Measurements from ENCODE around the gene PRPF19. TPM values are rescaled to one million over a fixed set of nuclear protein-coding genes. Genes with fewer than 3 reads are reported as not detected.

The PRPF19 gene
- total RNA-seq, 1 donor: 39.8 TPM

GRCh38 chr11:60928563-60929001, 22.2 kb upstream of the PRPF19 start:
- TF ChIP-seq, protein P1, sequence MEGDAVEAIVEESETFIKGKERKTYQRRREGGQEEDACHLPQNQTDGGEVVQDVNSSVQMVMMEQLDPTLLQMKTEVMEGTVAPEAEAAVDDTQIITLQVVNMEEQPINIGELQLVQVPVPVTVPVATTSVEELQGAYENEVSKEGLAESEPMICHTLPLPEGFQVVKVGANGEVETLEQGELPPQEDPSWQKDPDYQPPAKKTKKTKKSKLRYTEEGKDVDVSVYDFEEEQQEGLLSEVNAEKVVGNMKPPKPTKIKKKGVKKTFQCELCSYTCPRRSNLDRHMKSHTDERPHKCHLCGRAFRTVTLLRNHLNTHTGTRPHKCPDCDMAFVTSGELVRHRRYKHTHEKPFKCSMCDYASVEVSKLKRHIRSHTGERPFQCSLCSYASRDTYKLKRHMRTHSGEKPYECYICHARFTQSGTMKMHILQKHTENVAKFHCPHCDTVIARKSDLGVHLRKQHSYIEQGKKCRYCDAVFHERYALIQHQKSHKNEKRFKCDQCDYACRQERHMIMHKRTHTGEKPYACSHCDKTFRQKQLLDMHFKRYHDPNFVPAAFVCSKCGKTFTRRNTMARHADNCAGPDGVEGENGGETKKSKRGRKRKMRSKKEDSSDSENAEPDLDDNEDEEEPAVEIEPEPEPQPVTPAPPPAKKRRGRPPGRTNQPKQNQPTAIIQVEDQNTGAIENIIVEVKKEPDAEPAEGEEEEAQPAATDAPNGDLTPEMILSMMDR (IDR thresholded peaks at IDR 0.05; ENCODE audit: extremely low read depth, low read depth, low read length): no peak

DNA sequence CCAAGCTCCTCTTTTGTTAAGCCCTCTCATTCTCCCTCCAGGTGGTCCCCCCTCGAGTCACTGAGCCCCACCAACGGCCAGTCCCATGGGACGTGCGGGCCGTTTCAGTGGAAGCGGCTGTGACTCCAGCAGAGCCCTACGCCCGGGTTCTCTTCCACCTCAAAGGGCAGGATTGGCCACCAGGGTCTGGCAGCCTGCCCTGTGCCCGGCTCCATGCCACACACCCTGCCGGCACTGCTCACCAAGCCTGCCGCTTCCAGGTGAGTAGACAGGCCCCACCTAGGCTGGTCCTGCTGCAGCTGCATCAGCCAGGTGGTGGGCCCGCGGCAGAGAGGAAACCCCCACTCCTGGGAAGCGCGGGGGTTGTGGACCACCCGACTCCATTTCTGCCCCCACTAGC, 21.2 kb upstream of the PRPF19 start:
- H4K20me1 ChIP-seq (ENCODE audit: insufficient read depth, low read length): no peaks in the 10 kb centered on the region
- H3K36me3 ChIP-seq (ENCODE audit: insufficient read depth, low read length): peaks cover 5% of the 10 kb centered on the region
- TF ChIP-seq, protein P1 (IDR thresholded peaks at IDR 0.05; ENCODE audit: extremely low read depth, low read depth, low read length): no peak
- peaks cover 15% of the 10 kb centered on the region for H3K4me1 ChIP-seq (ENCODE audit: insufficient read depth, low read length)
- no peaks in the 10 kb centered on the region for H3K79me2 ChIP-seq (ENCODE audit: insufficient read depth, low read length)
- H3K4me2 ChIP-seq (ENCODE audit: insufficient read depth, low read length): no peak overlapping the region
- H3K27ac ChIP-seq (ENCODE audit: low read depth, low read length): no peak overlapping the region
- H3K27me3 ChIP-seq (ENCODE audit: insufficient read depth, low read length): no peaks in the 10 kb centered on the region
- H2AFZ ChIP-seq (ENCODE audit: low read length): no peak overlapping the region
- no peaks in the 10 kb centered on the region for H3K9me3 ChIP-seq (ENCODE audit: low read depth, low read length)
- peak; percentile 83 for DNase-seq (ENCODE audit: insufficient read length, low spot score, missing footprints)
- H3K4me3 ChIP-seq (ENCODE audit: insufficient read depth, low read length): no peak overlapping the region

More at GRCh38 chr11:60928563-60929001, 22.2 kb upstream of the PRPF19 start:
- Histone ChIP-seq H3K4me2 (ENCODE audit: insufficient read depth, low read length) (no peak overlapping the region), H4K20me1 (ENCODE audit: insufficient read depth, low read length) (no peaks in the 10 kb centered on the region), H3K27me3 (ENCODE audit: insufficient read depth, low read length) (no peaks in the 10 kb centered on the region), H3K9me3 (ENCODE audit: low read depth, low read length) (no peaks in the 10 kb centered on the region), H3K27ac (ENCODE audit: low read depth, low read length) (no peak overlapping the region), H3K36me3 (ENCODE audit: insufficient read depth, low read length) (peaks cover 5% of the 10 kb centered on the region), H2AFZ (ENCODE audit: low read length) (no peak overlapping the region), H3K4me1 (ENCODE audit: insufficient read depth, low read length) (peaks cover 15% of the 10 kb centered on the region), H3K4me3 (ENCODE audit: insufficient read depth, low read length) (no peak overlapping the region), H3K79me2 (ENCODE audit: insufficient read depth, low read length) (no peaks in the 10 kb centered on the region)
- no peak for DNase-seq (ENCODE audit: insufficient read length, low spot score, missing footprints)

- Histone ChIP-seq H3K9me3 (ENCODE audit: low read depth, low read length) (no peaks in the 10 kb centered on the region), H3K27me3 (ENCODE audit: insufficient read depth, low read length) (no peaks in the 10 kb centered on the region), H3K27ac (ENCODE audit: low read depth, low read length) (no peak overlapping the region), H3K36me3 (ENCODE audit: insufficient read depth, low read length) (peaks cover 2% of the 10 kb centered on the region), H2AFZ (ENCODE audit: low read length) (no peak overlapping the region), H3K4me1 (ENCODE audit: insufficient read depth, low read length) (peaks cover 15% of the 10 kb centered on the region), H3K4me2 (ENCODE audit: insufficient read depth, low read length) (no peak overlapping the region), H3K79me2 (ENCODE audit: insufficient read depth, low read length) (no peaks in the 10 kb centered on the region), H3K4me3 (ENCODE audit: insufficient read depth, low read length) (no peak overlapping the region), H4K20me1 (ENCODE audit: insufficient read depth, low read length) (no peaks in the 10 kb centered on the region)
- TF ChIP-seq, protein P1 (IDR thresholded peaks at IDR 0.05; ENCODE audit: extremely low read depth, low read depth, low read length): no peak
- DNase-seq (ENCODE audit: insufficient read length, low spot score, missing footprints): peak; percentile 82
These were observed 20.7 kb upstream of the PRPF19 start for GRCh38 chr11:60927061-60927592.

DNA sequence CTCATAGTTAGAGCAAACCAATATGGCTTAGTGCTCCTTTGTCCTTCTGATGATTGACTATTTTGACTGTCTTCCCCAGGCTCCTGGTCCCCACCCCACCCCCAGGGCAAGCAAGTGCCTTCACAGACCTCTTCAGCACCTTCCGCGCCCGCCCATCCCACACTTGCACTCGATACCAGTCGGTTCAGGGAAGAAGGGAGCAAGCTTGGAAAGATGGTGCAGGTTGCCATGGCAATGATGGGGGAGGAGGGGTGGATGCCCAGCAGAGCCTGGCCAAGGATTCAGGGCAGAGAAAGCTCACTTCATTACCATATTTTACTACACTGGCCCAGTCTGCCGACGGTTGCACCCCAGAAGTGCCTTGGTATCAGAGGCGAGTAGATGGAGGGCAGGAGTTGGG, 20.1 kb upstream of the PRPF19 start:
- TF ChIP-seq, protein P1 (IDR thresholded peaks at IDR 0.05; ENCODE audit: extremely low read depth, low read depth, low read length): no peak
- Histone ChIP-seq H3K27ac (ENCODE audit: low read depth, low read length) (no peak overlapping the region), H3K4me1 (ENCODE audit: insufficient read depth, low read length) (peaks cover 15% of the 10 kb centered on the region), H3K27me3 (ENCODE audit: insufficient read depth, low read length) (no peaks in the 10 kb centered on the region), H3K36me3 (ENCODE audit: insufficient read depth, low read length) (peaks cover 3% of the 10 kb centered on the region), H3K4me2 (ENCODE audit: insufficient read depth, low read length) (no peak overlapping the region), H3K4me3 (ENCODE audit: insufficient read depth, low read length) (no peak overlapping the region), H2AFZ (ENCODE audit: low read length) (no peak overlapping the region), H3K79me2 (ENCODE audit: insufficient read depth, low read length) (no peaks in the 10 kb centered on the region), H3K9me3 (ENCODE audit: low read depth, low read length) (no peaks in the 10 kb centered on the region), H4K20me1 (ENCODE audit: insufficient read depth, low read length) (no peaks in the 10 kb centered on the region)
- no peak for DNase-seq (ENCODE audit: insufficient read length, low spot score, missing footprints)

All from osteoblast (primary cell).